B cell (primary cell): Measurements from ENCODE around the gene DCUN1D5. TPM values are rescaled to one million over a fixed set of nuclear protein-coding genes. Genes with fewer than 3 reads are reported as not detected.

Experiments used
- ATAC-seq: fragments of 200-7000 bp; cut with Tn5 transposase; one replicate; pipeline ENCODE4 v1.10.0; 2021; ENCODE audit warnings: low read depth, mild to moderate bottlenecking, moderate number of reproducible peaks, moderate library complexity
- CTCF ChIA-PET: fragments of 350-600 bp; sonication (Branson Sonifier 250); formaldehyde crosslinking; loops from one replicate; lab custom pipeline; 2021; ENCODE audit warnings: antibody characterized with exemption, inconsistent platforms; lab: Charles Lee
- POLR2A ChIA-PET: fragments of 350-600 bp; sonication (Branson Sonifier 250); formaldehyde crosslinking; loops from one replicate; lab custom pipeline; 2021; ENCODE audit warnings: antibody characterized with exemption; lab: Charles Lee
- DNase-seq: peaks from one replicate; pipeline ENCODE4 v3.0.0; 2013
- H2AFZ ChIP-seq: 2 replicates; pipeline ENCODE4 v1.6.1; 2012; ENCODE audit warnings: mild to moderate bottlenecking, low read depth, low read length; ENCODE audit not compliant: insufficient read depth, poor library complexity, severe bottlenecking
- H3K27ac ChIP-seq, 2 donors: 1 replicate in 1 of 2; 2 replicates in 1 of 2; pipeline ENCODE4 v1.5.1; 2012 to 2013; ENCODE audit warnings: low read length in 2 of 2, mild to moderate bottlenecking in 2 of 2, moderate library complexity in 1 of 2
- H3K27me3 ChIP-seq, 4 experiments: fragments of 200-600 bp in 1 of 4; sonication (generic) in 1 of 4; replicated peaks in 1 of 4; 1 replicate in 2 of 4; 2 replicates in 2 of 4; pipeline versions ENCODE4 v1.6.1 to v1.7.0; 2013 to 2016; ENCODE audit warnings: low read length in 3 of 4, mild to moderate bottlenecking in 2 of 4, mixed read lengths in 1 of 4, moderate library complexity in 1 of 4; ENCODE audit not compliant: insufficient read depth in 4 of 4, control insufficient read depth in 3 of 4; ENCODE audit errors: control extremely low read depth in 1 of 4
- H3K36me3 ChIP-seq, 2 experiments: replicated peaks in 1 of 2; 1 replicate in 1 of 2; 2 replicates in 1 of 2; pipeline versions ENCODE4 v1.6.1 to v1.7.1; 2013; ENCODE audit warnings: low read length in 1 of 2; ENCODE audit not compliant: insufficient read depth in 2 of 2, control insufficient read depth in 1 of 2; ENCODE audit errors: control extremely low read depth in 1 of 2, extremely low read depth in 1 of 2
- H3K4me1 ChIP-seq, 2 donors: fragments of 200-600 bp in 1 of 2; sonication (generic) in 1 of 2; 1 replicate in 1 of 2; 2 replicates in 1 of 2; pipeline versions ENCODE4 v1.5.1 to v1.6.1; 2013 to 2017; ENCODE audit warnings: low read length in 2 of 2; ENCODE audit not compliant: control insufficient read depth in 2 of 2, insufficient read depth in 2 of 2
- H3K4me2 ChIP-seq: replicated peaks from 2 replicates; pipeline ENCODE3; 2012; ENCODE audit warnings: mild to moderate bottlenecking, low read depth, low read length; ENCODE audit not compliant: poor library complexity, severe bottlenecking
- H3K4me3 ChIP-seq, 5 experiments: fragments of 200-600 bp in 1 of 5; sonication (generic) in 1 of 5; 1 replicate in 3 of 5; 2 replicates in 2 of 5; pipeline versions ENCODE4 v1.5.1 to v1.7.0; 2011 to 2016; ENCODE audit warnings: low read length in 4 of 5, mild to moderate bottlenecking in 4 of 5, low read depth in 2 of 5, control low read depth in 1 of 5, moderate library complexity in 1 of 5; ENCODE audit not compliant: insufficient read depth in 1 of 5; ENCODE audit errors: control extremely low read depth in 1 of 5, extremely low read depth in 1 of 5
- H3K79me2 ChIP-seq: fragments of 200-600 bp; sonication (generic); one replicate; pipeline ENCODE4 v1.6.0; 2016; ENCODE audit warnings: low read length; ENCODE audit not compliant: control insufficient read depth, insufficient read depth
- H3K9ac ChIP-seq: fragments of 200-600 bp; sonication (generic); 2 replicates; pipeline ENCODE4 v1.6.1; 2017; ENCODE audit warnings: mild to moderate bottlenecking, low read length, moderate library complexity
- H3K9me3 ChIP-seq, 3 donors: one replicate each; pipeline versions ENCODE4 v1.6.1 to v1.7.1; 2013; ENCODE audit warnings: low read length in 2 of 3; ENCODE audit not compliant: control insufficient read depth in 2 of 3, insufficient read depth in 1 of 3; ENCODE audit errors: control extremely low read depth in 1 of 3
- H4K20me1 ChIP-seq: 2 replicates; pipeline ENCODE4 v1.6.0; 2012; ENCODE audit warnings: mild to moderate bottlenecking, low read length; ENCODE audit not compliant: insufficient read depth, control insufficient read depth, poor library complexity, severe bottlenecking
- H3K27ac Mint-ChIP-seq: one replicate; pipeline ENCODE4 v1.8.0; 2021; ENCODE audit warnings: mixed read lengths
- H3K27me3 Mint-ChIP-seq: one replicate; pipeline ENCODE4 v1.8.0; 2021; ENCODE audit warnings: mixed read lengths
- H3K4me1 Mint-ChIP-seq: one replicate; pipeline ENCODE4 v1.8.0; 2021; ENCODE audit warnings: mixed read lengths
- H3K4me3 Mint-ChIP-seq: one replicate; pipeline ENCODE4 v1.8.0; 2021; ENCODE audit warnings: mixed read lengths
- H3K9me3 Mint-ChIP-seq: one replicate; pipeline ENCODE4 v1.8.0; 2022; ENCODE audit warnings: mixed read lengths; ENCODE audit not compliant: insufficient read depth
- EZH2 ChIP-seq: IDR thresholded peaks from 2 replicates; pipeline ENCODE4 v1.6.1; 2012; ENCODE audit warnings: borderline replicate concordance, low read depth, mild to moderate bottlenecking, moderate library complexity, low read length; ENCODE audit not compliant: insufficient read depth, poor library complexity, severe bottlenecking
- WGBS: methylation state at CpG from one replicate; pipeline ENCODE4 v1.1.5; 2013; ENCODE audit warnings: missing lambda C conversion rate; ENCODE audit not compliant: insufficient coverage; 5-methylcytosine and 5-hydroxymethylcytosine counted together
- intact Hi-C: fragments of 100-400 bp; cut with micrococcal nuclease; formaldehyde crosslinking; loops from one replicate; pipeline ENCODE4 v1.10.0; 2022
- polyA plus RNA-seq: library from polyadenylated mRNA; depleted of rRNA; stranded (reverse); fragments of >200 nt; gene quantifications from 2 replicates; pipeline ENCODE4 v1.2.3, GENCODE V29; 2012
- total RNA-seq, 2 donors: library from RNA; stranded (reverse); fragments of 120-200 nt in 1 of 2; gene quantifications; 1 replicate in 1 of 2; 2 replicates in 1 of 2; pipeline versions ENCODE4 v1.2.3 to v1.2.4, GENCODE V29; 2013 to 2022
- TF ChIP-seq, protein P1 (sequence below): fragments of 200-600 bp; IDR thresholded peaks from one replicate; pipeline ENCODE4 v1.8.0; 2022; ENCODE audit warnings: antibody characterized with exemption, mild to moderate bottlenecking

Gene DCUN1D5
- total and polyA plus RNA-seq, 2 donors (not counting 1 experiment from before 2014, with no cell fraction given) = 11.9 to 14.2 TPM

DNA sequence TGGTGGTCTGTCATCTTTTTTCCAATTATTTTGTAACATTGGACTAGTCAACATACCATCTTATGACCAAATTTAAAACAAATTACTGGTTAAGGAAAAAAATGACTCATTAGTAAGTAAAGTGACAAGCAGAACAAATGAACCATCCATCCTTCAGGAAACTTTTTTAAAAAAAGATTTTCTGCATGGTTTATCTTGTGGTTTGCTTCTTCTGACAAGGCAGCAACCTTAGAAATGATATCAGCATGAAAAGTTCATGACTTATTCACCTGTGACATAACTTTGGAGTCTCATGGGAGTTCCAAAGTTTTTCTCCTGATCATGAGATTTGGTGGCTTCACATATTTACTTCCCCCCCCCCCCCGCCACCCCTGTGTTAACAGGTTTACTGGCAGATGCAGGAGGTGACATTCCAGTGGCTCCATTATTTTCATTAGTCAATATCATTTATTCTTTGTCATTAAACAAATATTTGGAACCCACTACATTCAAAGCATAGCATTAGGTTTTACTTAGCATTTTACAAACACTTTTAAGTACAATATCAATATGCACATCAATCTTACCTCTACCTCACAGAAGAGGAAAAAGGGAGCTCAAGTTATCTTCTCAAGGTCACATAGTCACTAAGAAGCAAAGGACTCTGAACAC is 40.7 kb downstream of the DCUN1D5 start:
- Histone ChIP-seq H3K36me3 (no peaks in the 10 kb centered on the region), H2AFZ (no peak overlapping the region), H3K79me2 (no peaks in the 10 kb centered on the region), H3K4me1 (no peaks in the 10 kb centered on the region), H4K20me1 (no peaks in the 10 kb centered on the region), H3K9me3 (no peaks in the 10 kb centered on the region), H3K27me3 (peaks cover 0 to 4% (median under 1%) of the 10 kb centered on the region in 4 experiments), H3K4me2 (no peak overlapping the region), H3K9ac (no peak overlapping the region), H3K27ac (no peak overlapping the region), H3K4me3 (no peak overlapping the region)
- no CpG with 5 or more reads among the region's 1 CpG for WGBS
- H3K27ac Mint-ChIP-seq = no peak overlapping the region
- no peaks in the 10 kb centered on the region for H3K4me1 Mint-ChIP-seq
- H3K4me3 Mint-ChIP-seq = no peak overlapping the region
- ATAC-seq (no peak), DNase-seq (no peak)
- intact Hi-C loops = no loop called here
- ChIA-PET CTCF (interaction anchor here (0.7 to 1.2 kb wide), 3 partner anchors 15 to 303 kb away, joined by 3 read pairs; no protein-coding TSS in a partner anchor), POLR2A (no interaction called here)
- peaks cover 5% of the 10 kb centered on the region for H3K27me3 Mint-ChIP-seq
- no peaks in the 10 kb centered on the region for H3K9me3 Mint-ChIP-seq
- TF ChIP-seq EZH2 = no peak
- TF ChIP-seq, protein P1, sequence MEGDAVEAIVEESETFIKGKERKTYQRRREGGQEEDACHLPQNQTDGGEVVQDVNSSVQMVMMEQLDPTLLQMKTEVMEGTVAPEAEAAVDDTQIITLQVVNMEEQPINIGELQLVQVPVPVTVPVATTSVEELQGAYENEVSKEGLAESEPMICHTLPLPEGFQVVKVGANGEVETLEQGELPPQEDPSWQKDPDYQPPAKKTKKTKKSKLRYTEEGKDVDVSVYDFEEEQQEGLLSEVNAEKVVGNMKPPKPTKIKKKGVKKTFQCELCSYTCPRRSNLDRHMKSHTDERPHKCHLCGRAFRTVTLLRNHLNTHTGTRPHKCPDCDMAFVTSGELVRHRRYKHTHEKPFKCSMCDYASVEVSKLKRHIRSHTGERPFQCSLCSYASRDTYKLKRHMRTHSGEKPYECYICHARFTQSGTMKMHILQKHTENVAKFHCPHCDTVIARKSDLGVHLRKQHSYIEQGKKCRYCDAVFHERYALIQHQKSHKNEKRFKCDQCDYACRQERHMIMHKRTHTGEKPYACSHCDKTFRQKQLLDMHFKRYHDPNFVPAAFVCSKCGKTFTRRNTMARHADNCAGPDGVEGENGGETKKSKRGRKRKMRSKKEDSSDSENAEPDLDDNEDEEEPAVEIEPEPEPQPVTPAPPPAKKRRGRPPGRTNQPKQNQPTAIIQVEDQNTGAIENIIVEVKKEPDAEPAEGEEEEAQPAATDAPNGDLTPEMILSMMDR = no peak

DNA sequence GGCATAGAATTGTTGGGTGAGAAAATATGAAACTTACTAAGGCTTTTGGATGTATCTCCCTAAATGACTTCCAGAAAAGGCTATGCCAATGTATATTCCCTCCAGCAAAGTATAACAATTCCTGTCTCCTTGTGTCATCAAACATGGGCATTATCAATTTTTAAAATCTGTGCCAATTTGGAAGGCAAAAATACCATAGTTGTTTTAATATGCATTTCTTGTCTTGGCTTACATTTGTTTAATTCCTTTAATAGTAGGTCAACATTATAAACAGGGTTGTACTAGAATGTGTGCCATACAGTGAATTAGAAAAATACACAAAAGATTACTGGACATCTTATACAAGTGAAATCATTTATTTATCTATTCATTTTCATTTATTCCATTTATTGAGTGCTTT is 41.6 kb downstream of the DCUN1D5 start:
- H3K4me1 ChIP-seq = no peaks in the 10 kb centered on the region
- TF ChIP-seq, protein P1 = no peak
- no peak overlapping the region for H3K4me3 Mint-ChIP-seq
- H3K9me3 ChIP-seq = no peaks in the 10 kb centered on the region
- CTCF ChIA-PET = interaction anchor here (1.2 kb wide), 1 partner anchor 16 kb away, joined by 3 read pairs; no protein-coding TSS in a partner anchor
- H3K27me3 ChIP-seq = peaks cover 0 to 4% (median under 1%) of the 10 kb centered on the region in 4 experiments
- DNase-seq (no peak), ATAC-seq (no peak)
- H3K4me3 ChIP-seq = no peak overlapping the region
- no peak overlapping the region for H3K27ac ChIP-seq
- intact Hi-C loops = no loop called here
- no peak overlapping the region for H3K4me2 ChIP-seq
- H2AFZ ChIP-seq = no peak overlapping the region
- H3K9ac ChIP-seq = no peak overlapping the region
- POLR2A ChIA-PET = no interaction called here
- no peaks in the 10 kb centered on the region for H3K4me1 Mint-ChIP-seq
- H3K27ac Mint-ChIP-seq = no peak overlapping the region
- H3K27me3 Mint-ChIP-seq = peaks cover 6% of the 10 kb centered on the region
- H3K79me2 ChIP-seq = no peaks in the 10 kb centered on the region
- H4K20me1 ChIP-seq = no peaks in the 10 kb centered on the region
- no peaks in the 10 kb centered on the region for H3K9me3 Mint-ChIP-seq
- H3K36me3 ChIP-seq = no peaks in the 10 kb centered on the region
